ENCODE results near the gene SLA2.
"Not testable (repeated sequence)": the region's sequence is repeated elsewhere in the genome, so short reads cannot be mapped to it uniquely, and the experiment has no call there.

Gene SLA2

DNA sequence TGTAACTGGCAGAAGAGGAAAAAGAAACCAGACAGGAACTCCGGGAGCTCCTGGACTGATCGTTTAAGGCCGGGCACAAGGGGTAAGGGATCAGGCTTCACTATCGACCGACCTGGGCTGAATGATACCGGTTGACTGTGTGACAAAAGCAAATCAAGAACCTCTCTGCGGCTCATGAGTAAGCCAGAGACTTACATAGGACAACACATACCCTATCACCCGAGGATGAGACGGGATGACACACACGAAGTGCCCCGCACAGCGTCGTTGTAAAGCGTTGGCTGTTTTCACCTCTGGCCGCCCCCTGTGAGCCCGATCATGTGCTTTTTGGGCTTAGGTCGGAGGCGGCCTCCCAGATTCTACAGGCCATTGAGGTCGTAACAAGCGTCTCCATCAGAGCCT is 73.3 kb downstream of the SLA2 start:
- DNase-seq, result no peak

DNA sequence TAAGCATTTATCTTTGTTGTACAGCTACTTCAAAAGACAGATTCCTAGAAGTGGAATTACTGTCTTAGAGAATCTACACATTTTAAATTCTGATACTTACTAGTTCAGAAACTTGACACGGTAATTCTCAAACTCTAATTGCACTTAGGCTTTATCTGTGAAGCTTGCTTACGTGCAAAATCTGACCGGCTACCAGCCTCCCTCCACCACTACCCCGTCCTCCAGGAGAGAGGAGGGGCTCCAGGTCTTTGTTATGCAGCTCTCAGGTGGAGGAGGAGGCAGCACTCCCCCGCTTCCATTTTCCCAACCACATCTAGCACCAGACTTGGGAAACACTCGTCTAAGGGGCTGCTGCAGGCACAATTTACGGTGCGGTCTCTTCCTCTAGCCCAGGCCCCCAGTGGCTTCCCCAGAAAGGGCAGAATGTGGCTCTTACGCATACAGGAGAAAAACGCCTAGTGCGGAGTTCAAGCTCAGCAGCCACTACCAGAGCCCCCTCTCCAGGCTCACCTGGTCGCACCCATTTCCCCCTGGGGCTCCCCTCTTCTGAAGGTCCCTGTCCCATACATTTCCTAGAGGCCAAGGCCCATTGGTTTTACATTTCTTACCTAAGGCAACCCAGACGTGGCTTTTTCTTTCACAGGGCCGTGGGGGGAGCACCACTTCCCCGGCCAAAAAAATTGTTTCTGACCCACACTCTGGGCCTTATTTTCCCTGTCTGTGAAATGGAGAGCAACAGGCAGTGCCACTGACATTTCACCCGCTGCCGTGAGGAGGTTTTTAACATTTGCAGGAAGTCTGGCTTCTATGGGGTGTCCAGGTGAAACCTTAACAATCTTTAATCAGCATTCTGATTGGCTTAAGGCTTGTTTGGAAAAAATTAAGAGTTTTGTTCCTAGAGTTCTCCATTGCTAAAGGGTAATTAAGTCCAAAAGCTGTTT is 74.2 kb downstream of the SLA2 start:
- no peak for DNase-seq

DNA sequence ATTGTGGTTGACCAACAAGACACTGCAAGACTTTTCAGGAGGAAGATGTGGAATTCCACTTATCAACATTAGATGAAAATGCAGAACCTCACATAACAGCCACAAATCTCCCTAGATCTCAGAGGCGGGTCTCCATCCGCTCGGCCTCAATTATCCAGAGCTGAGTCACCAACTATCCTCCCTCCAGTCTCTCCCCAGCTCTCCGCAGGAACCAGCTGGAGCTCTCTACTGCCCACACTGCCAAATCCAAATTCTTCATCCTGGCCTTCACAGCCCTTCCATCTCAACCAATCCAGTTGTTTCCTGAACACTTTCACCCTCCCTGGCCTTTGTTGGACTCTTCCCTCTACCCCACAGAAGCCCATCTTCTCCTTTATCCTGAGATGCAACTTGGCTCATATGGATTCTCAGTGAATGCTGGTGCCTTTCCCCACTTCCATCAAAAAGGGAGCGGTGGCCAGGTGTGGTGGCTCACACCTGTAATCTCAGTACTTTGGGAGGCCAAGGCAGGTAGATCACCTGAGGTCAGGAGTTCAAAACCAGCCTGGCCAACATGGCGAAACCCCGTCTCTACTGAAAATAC is 76.1 kb downstream of the SLA2 start:
- DNase-seq, result no peak

DNA sequence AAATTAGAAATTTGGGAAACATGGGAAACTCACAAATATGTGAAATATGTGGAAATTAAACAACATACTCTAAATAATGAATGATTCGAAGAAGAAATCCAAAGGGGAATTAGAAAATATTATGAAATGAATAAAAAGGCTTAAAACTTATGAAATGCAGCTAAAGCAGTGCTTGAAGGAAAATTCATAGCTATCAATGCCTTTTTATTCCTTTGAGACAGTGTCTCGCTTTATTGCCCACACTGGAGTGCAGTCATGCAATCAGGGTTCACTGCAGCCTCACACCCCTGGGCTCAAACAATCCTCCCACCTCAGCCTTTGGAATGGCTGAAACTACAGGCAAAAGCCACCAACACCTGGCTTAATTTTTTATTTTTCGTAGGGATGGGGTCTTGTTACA is 80.5 kb downstream of the SLA2 start:
- no peak for DNase-seq

DNA sequence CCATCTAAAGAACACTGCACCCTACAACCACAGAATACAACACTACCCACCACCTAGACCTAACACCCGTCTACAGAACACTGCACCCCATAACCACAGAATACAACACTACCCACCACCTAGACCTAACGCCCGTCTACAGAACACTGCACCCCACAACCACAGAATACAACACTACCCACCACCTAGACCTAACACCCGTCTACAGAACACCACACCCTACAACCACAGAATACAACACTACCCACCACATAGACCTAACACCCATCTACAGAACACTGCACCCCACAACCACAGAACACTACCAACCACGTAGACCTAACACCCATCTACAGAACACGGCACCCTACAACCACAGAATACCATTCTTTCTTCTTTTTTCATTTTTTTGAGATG is 81.3 kb downstream of the SLA2 start:
- not testable (repeated sequence) for DNase-seq

DNA sequence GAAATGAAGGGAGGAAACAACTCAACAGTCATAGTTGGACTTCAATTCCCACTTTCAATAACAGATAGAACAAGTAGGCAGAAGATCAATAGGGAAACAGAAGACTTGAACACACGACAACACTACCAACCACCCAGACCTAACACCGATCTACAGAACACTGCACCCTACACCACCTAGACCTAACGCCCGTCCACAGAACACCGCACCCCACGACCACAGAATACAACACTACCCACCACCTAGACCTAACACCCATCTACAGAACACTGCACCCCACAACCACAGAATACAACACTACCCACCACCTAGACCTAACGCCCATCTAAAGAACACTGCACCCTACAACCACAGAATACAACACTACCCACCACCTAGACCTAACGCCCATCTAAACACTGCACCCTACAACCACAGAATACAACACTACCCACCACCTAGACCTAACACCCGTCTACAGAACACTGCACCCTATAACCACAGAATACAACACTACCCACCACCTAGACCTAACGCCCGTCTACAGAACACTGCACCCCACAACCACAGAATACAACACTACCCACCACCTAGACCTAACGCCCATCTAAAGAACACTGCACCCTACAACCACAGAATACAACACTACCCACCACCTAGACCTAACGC is 81.8 kb downstream of the SLA2 start:
- not testable (repeated sequence) for DNase-seq

DNA sequence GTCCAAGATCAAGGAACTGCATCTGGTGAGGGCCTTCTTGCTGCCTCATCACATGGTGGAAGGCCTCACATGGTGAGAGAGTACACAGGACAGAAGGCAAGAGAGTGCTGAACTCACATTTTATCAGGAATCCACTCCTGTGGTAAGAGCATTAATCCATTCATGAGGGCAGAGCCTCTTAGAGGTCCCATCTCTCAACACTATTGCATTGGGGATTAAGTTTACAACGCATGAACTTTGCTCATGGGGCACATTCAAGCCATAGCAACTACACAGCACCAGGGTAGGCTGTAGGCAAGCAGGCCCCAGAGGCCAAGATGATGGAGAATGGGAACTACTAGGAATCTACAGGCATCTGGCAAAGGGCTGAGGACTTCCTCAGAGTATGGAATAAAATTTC is 82.6 kb downstream of the SLA2 start:
- DNase-seq, result no peak

DNA sequence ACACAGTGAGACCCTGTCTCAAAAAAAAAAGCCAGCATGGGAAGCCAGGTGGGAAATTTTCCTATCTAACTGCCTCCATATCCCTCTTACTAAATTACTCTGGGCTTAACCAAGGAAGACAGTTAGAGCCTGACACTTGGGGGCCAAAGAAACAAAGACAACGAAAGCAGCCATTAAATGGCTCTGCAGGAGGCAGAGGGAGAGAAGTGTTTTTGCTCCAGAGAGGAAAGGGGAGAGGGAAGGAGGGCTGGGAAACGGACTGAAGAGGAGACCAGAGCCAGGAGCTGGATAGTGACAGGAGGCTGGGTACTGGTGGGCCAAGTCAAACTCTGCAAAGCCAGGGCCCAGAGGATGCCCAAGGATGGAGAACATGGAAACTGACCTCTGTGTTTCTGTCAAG is 83.3 kb downstream of the SLA2 start:
- DNase-seq, result no peak

All from NCI-H2029 (cell line).